MM.1S (cell line): ENCODE measurements around the gene VKORC1.
A peak's percentile ranks its signal among the peaks of the same experiment; 100 is the strongest.

ENCODE experiments used
- DNase-seq: peaks from one replicate; pipeline ENCODE4 v3.0.0-alpha.2; 2015
- H2AFZ ChIP-seq: fragments of 300-600 bp; sonication (generic); 2 replicates; pipeline ENCODE4 v1.6.0; 2016; ENCODE audit warnings: antibody characterized with exemption, low read length
- H3F3A ChIP-seq: fragments of 300-600 bp; sonication (generic); 2 replicates; pipeline ENCODE4 v1.6.1; 2016; ENCODE audit warnings: mild to moderate bottlenecking, antibody characterized with exemption, low read length, moderate library complexity, mixed read lengths; ENCODE audit not compliant: insufficient read depth
- H3K27ac ChIP-seq: fragments of 300-600 bp; sonication (generic); 2 replicates; pipeline ENCODE4 v1.5.1; 2016; ENCODE audit warnings: mild to moderate bottlenecking, low read length
- H3K27me3 ChIP-seq: fragments of 300-600 bp; sonication (generic); replicated peaks from 2 replicates; pipeline ENCODE4 v1.6.0; 2016; ENCODE audit warnings: low read length; ENCODE audit not compliant: insufficient read depth
- H3K36me3 ChIP-seq: fragments of 300-600 bp; sonication (generic); replicated peaks from 2 replicates; pipeline ENCODE4 v1.6.1; 2016; ENCODE audit warnings: mild to moderate bottlenecking, low read length, mixed read lengths; ENCODE audit not compliant: insufficient read depth
- H3K4me1 ChIP-seq: fragments of 300-600 bp; sonication (generic); 2 replicates; pipeline ENCODE4 v1.6.1; 2016; ENCODE audit warnings: low read length, mixed read lengths
- H3K4me2 ChIP-seq: fragments of 300-600 bp; sonication (generic); 2 replicates; pipeline ENCODE4 v1.6.0; 2016; ENCODE audit warnings: low read depth, low read length
- H3K4me3 ChIP-seq: fragments of 300-600 bp; sonication (generic); 2 replicates; pipeline ENCODE4 v1.5.1; 2016; ENCODE audit warnings: low read length, mixed read lengths
- H3K79me2 ChIP-seq: fragments of 300-600 bp; sonication (generic); 2 replicates; pipeline ENCODE4 v1.6.1; 2016; ENCODE audit warnings: mixed run types, low read length, mixed read lengths
- H3K9ac ChIP-seq: fragments of 300-600 bp; sonication (generic); 2 replicates; pipeline ENCODE4 v1.6.1; 2016; ENCODE audit warnings: low read length, mixed read lengths
- H3K9me2 ChIP-seq: fragments of 300-600 bp; sonication (generic); replicated peaks from 2 replicates; pipeline ENCODE4 v1.6.1; 2016; ENCODE audit warnings: mild to moderate bottlenecking, low read length, mixed read lengths; ENCODE audit not compliant: insufficient read depth
- H3K9me3 ChIP-seq: fragments of 300-600 bp; sonication (generic); replicated peaks from 2 replicates; pipeline ENCODE4 v1.6.1; 2016; ENCODE audit warnings: mild to moderate bottlenecking, low read length, mixed read lengths; ENCODE audit not compliant: insufficient read depth
- H4K20me1 ChIP-seq: fragments of 300-600 bp; sonication (generic); 2 replicates; pipeline ENCODE4 v1.6.1; 2016; ENCODE audit warnings: mild to moderate bottlenecking, low read length, moderate library complexity, mixed read lengths; ENCODE audit not compliant: insufficient read depth
- CTCF ChIP-seq: fragments of 300-600 bp; sonication (generic); IDR thresholded peaks from 2 replicates; pipeline ENCODE4 v1.5.1; 2016; ENCODE audit warnings: antibody characterized with exemption, low read length, mixed read lengths
- EZH2 ChIP-seq: fragments of 300-600 bp; sonication (generic); optimal IDR thresholded peaks from 2 replicates; pipeline ENCODE3; 2017; ENCODE audit warnings: low read depth, mild to moderate bottlenecking, antibody characterized with exemption, low read length, mixed read lengths
- EZH2phosphoT487 ChIP-seq: fragments of 300-600 bp; sonication (generic); IDR thresholded peaks from 2 replicates; pipeline ENCODE4 v1.6.1; 2018; ENCODE audit warnings: antibody characterized with exemption, low read length

The VKORC1 gene

GRCh38 chr16:31077024-31077423 is 17.6 kb downstream of the VKORC1 start:
- Histone ChIP-seq H3K27me3 (no peaks in the 10 kb centered on the region), H4K20me1 (no peaks in the 10 kb centered on the region), H3K4me1 (peaks cover 4% of the 10 kb centered on the region; the same call in 1 of the 2 replicates), H3K9me2 (no peaks in the 10 kb centered on the region), H2AFZ (no peak overlapping the region), H3F3A (peaks cover 6% of the 10 kb centered on the region), H3K4me2 (no peak overlapping the region), H3K4me3 (no peak overlapping the region), H3K79me2 (peaks cover 72% of the 10 kb centered on the region), H3K36me3 (no peaks in the 10 kb centered on the region), H3K27ac (no peak overlapping the region), H3K9ac (no peak overlapping the region), H3K9me3 (no peaks in the 10 kb centered on the region)
- no peak for DNase-seq
- TF ChIP-seq EZH2 (no peak), EZH2phosphoT487 (no peak)

- no peak for TF ChIP-seq EZH2
- TF ChIP-seq EZH2phosphoT487, result no peak
- no peak for TF ChIP-seq CTCF
- peaks cover 6% of the 10 kb centered on the region for H3F3A ChIP-seq
- peaks cover 9% of the 10 kb centered on the region; the same call in 1 of the 2 replicates for H3K4me1 ChIP-seq
- no peaks in the 10 kb centered on the region for H3K9me2 ChIP-seq
- DNase-seq, result no peak
- no peak overlapping the region for H2AFZ ChIP-seq
- H3K4me3 ChIP-seq, result no peak overlapping the region
- no peaks in the 10 kb centered on the region for H3K9me3 ChIP-seq
- no peaks in the 10 kb centered on the region for H3K27me3 ChIP-seq
- H3K79me2 ChIP-seq, result peaks cover 79% of the 10 kb centered on the region
- H3K27ac ChIP-seq, result no peak overlapping the region
- no peaks in the 10 kb centered on the region for H3K36me3 ChIP-seq
- H3K9ac ChIP-seq, result no peak overlapping the region
- H3K4me2 ChIP-seq, result no peak overlapping the region
- H4K20me1 ChIP-seq, result no peaks in the 10 kb centered on the region
Observed at GRCh38 chr16:31076319-31076718, 18.3 kb downstream of the VKORC1 start.

- Histone ChIP-seq H3K9me3 (no peaks in the 10 kb centered on the region), H3K4me2 (peak overlapping the region; percentile 93), H3K4me1 (peaks cover 9% of the 10 kb centered on the region; the same call in 1 of the 2 replicates), H2AFZ (peak overlapping the region; percentile 81), H3K27me3 (no peaks in the 10 kb centered on the region), H4K20me1 (no peaks in the 10 kb centered on the region), H3F3A (peaks cover 6% of the 10 kb centered on the region), H3K4me3 (peak overlapping the region; percentile 96), H3K36me3 (no peaks in the 10 kb centered on the region), H3K79me2 (peaks cover 79% of the 10 kb centered on the region), H3K27ac (peak overlapping the region; percentile 64; the same call in 1 of the 2 replicates), H3K9ac (peak overlapping the region; percentile 92), H3K9me2 (no peaks in the 10 kb centered on the region)
- no peak for DNase-seq
- TF ChIP-seq CTCF (no peak), EZH2phosphoT487 (no peak), EZH2 (no peak)
Observed at GRCh38 chr16:31074814-31075183, 19.8 kb downstream of the VKORC1 start.

GRCh38 chr16:31073970-31074813 is 20.4 kb downstream of the VKORC1 start, which contains the start of the genes ZNF646 and ZNF668:
Gene ZNF646, plus strand, starts transcription at chr16:31074422. Its CDS starts 1,903 bp downstream, at chr16:31076325.
Gene ZNF668, minus strand, starts transcription at chr16:31074240. Its CDS starts 9,781 bp downstream, at chr16:31064459.
- TF ChIP-seq EZH2, result no peak
- no peak for TF ChIP-seq CTCF
- TF ChIP-seq EZH2phosphoT487, result no peak
- no peaks in the 10 kb centered on the region for H3K9me3 ChIP-seq
- no peaks in the 10 kb centered on the region for H3K36me3 ChIP-seq
- peak; percentile 100 for DNase-seq
- H2AFZ ChIP-seq, result peak within 1 kb of the TSS; percentile 81
- peaks cover 9% of the 10 kb centered on the region; the same call in 1 of the 2 replicates for H3K4me1 ChIP-seq
- H3K79me2 ChIP-seq, result peaks cover 75% of the 10 kb centered on the region
- no peaks in the 10 kb centered on the region for H3K27me3 ChIP-seq
- H3K4me3 ChIP-seq, result peak within 1 kb of the TSS; percentile 96
- H3K9ac ChIP-seq, result peak within 1 kb of the TSS; percentile 92
- H3F3A ChIP-seq, result peaks cover 6% of the 10 kb centered on the region
- peak within 1 kb of the TSS; percentile 98 for H3K4me2 ChIP-seq
- no peaks in the 10 kb centered on the region for H3K9me2 ChIP-seq
- no peaks in the 10 kb centered on the region for H4K20me1 ChIP-seq
- peak within 1 kb of the TSS; percentile 64 for H3K27ac ChIP-seq
